HepG2 (cell line): Measurements from ENCODE around the gene MEP1B. TPM values are rescaled to one million over a fixed set of nuclear protein-coding genes. Genes with fewer than 3 reads are reported as not detected.

Source experiments
- ARHGAP35 ChIP-seq: sonication (generic); formaldehyde crosslinking; IDR thresholded peaks from 2 replicates; pipeline ENCODE4 v1.9.0; 2022; ENCODE audit warnings: mild to moderate bottlenecking, inconsistent platforms, moderate library complexity, missing genetic modification reagents, borderline replicate concordance
- HDAC2 ChIP-seq: sonication (generic); formaldehyde crosslinking; IDR thresholded peaks from 2 replicates; pipeline ENCODE4 v1.4.0; 2020; ENCODE audit warnings: missing genetic modification reagents
- HMG20B ChIP-seq: conservative IDR thresholded peaks from 2 replicates; pipeline ENCODE4 v1.6.1; 2016; ENCODE audit warnings: missing genetic modification reagents, missing compliant biosample characterization
- KDM6A ChIP-seq: IDR thresholded peaks from 2 replicates; pipeline ENCODE4 v1.6.1; 2016; ENCODE audit warnings: low read depth
- LCORL ChIP-seq, 2 experiments: fragments of 450-650 bp in 1 of 2; sonication (generic) in 1 of 2; formaldehyde crosslinking in 1 of 2; IDR thresholded peaks; 2 replicates each; pipeline versions ENCODE4 v1.5.0 to v1.6.1; 2017 to 2020; ENCODE audit warnings: antibody characterized with exemption in 1 of 2, missing genetic modification reagents in 1 of 2
- REPIN1 ChIP-seq: sonication (generic); formaldehyde crosslinking; IDR thresholded peaks from 2 replicates; pipeline ENCODE4 v1.8.0; 2022; ENCODE audit warnings: missing genetic modification reagents, low read depth, mild to moderate bottlenecking, borderline replicate concordance
- YEATS2 ChIP-seq: sonication (generic); formaldehyde crosslinking; IDR thresholded peaks from 2 replicates; pipeline ENCODE4 v1.4.0; 2020; ENCODE audit warnings: missing genetic modification reagents, borderline replicate concordance
- ZNF232 ChIP-seq: sonication (generic); formaldehyde crosslinking; IDR thresholded peaks from 2 replicates; pipeline ENCODE4 v1.4.0; 2020; ENCODE audit warnings: missing genetic modification reagents, borderline replicate concordance
- ZNF431 ChIP-seq: sonication (generic); formaldehyde crosslinking; IDR thresholded peaks from 2 replicates; pipeline ENCODE4 v1.9.0; 2022; ENCODE audit warnings: missing genetic modification reagents, low read depth, mild to moderate bottlenecking, borderline replicate concordance
- ZNF562 ChIP-seq: sonication (generic); formaldehyde crosslinking; IDR thresholded peaks from 2 replicates; pipeline ENCODE4 v1.8.0; 2022; ENCODE audit warnings: missing genetic modification reagents, borderline replicate concordance
- ZNF644 ChIP-seq: IDR thresholded peaks from 2 replicates; pipeline ENCODE4 v1.6.1; 2016; ENCODE audit warnings: low read depth
- ZNF713 ChIP-seq: sonication (generic); formaldehyde crosslinking; IDR thresholded peaks from 2 replicates; pipeline ENCODE4 v1.4.0; 2020; ENCODE audit warnings: mild to moderate bottlenecking, missing genetic modification reagents
- polyA plus RNA-seq, 8 experiments: library from polyadenylated mRNA; depleted of rRNA in 3 of 8; stranded (reverse) in 7 of 8; unstranded in 1 of 8; fragments of >200 nt; fragmentation: Illumina TruSeq in 4 of 8; extraction: Trizol in 4 of 8; gene quantifications; 2 replicates each; pipeline versions ENCODE4 v1.2.1 to v1.2.3, GENCODE V29; 2011 to 2016; ENCODE audit warnings: low read depth in 4 of 8, missing spikeins in 1 of 8, mixed read lengths in 1 of 8; ENCODE audit not compliant: insufficient read depth in 1 of 8
- total RNA-seq, 5 experiments: library from RNA; depleted of rRNA; stranded (reverse); fragments of >200 nt; fragmentation: Illumina TruSeq; extraction: Trizol; gene quantifications; 2 replicates each; pipeline ENCODE4 v1.2.3, GENCODE V29; 2016; ENCODE audit warnings: low read depth in 1 of 5
- TF ChIP-seq, protein P1 (sequence below), 2 experiments: sonication (generic) in 1 of 2; formaldehyde crosslinking in 1 of 2; IDR thresholded peaks; 2 replicates each; pipeline versions ENCODE4 v1.6.1 to v1.9.0; 2014 to 2022; ENCODE audit warnings: antibody characterized with exemption in 1 of 2, borderline replicate concordance in 1 of 2, inconsistent platforms in 1 of 2, low read depth in 1 of 2, missing genetic modification reagents in 1 of 2
- TF ChIP-seq, protein P2 (sequence below): sonication (generic); formaldehyde crosslinking; conservative IDR thresholded peaks from 2 replicates; pipeline ENCODE4 v1.4.0; 2020; ENCODE audit warnings: missing genetic modification reagents
- TF ChIP-seq, protein P3 (sequence below): sonication (generic); formaldehyde crosslinking; IDR thresholded peaks from 2 replicates; pipeline ENCODE4 v1.5.1; 2020; ENCODE audit warnings: missing genetic modification reagents, mild to moderate bottlenecking, borderline replicate concordance
- TF ChIP-seq, protein P4 (sequence below), 2 experiments: IDR thresholded peaks; 2 replicates each; pipeline ENCODE4 v1.6.1; 2011 to 2012; ENCODE audit warnings: low read length in 2 of 2, borderline replicate concordance in 1 of 2, low read depth in 1 of 2, mild to moderate bottlenecking in 1 of 2, moderate library complexity in 1 of 2

Gene MEP1B
- total and polyA plus RNA-seq, 2 of the 13 experiments (the other 11 are each of a cell fraction or from before 2014, with no cell fraction given), result not detected

DNA sequence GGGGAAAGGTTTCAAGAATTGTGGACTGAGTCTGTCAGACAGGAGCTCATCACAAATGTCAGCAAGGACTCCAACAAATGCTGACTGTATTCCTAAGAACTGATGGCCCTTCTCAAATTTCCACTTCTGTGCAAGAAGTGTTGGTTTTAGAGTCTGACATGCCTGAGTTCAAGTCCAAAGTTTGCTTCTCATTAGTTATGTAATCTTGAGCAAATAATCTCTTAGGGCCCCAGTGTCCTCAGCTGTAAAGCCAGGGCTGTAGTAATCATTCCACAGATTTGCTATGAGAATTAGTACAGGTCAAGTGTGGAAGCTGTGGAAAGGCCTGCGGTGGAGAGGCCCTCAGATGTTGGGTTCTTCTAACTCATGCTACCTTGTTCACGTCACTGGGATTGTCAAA lies 23.9 kb downstream of the MEP1B start (continued):
- TF ChIP-seq, protein P1, sequence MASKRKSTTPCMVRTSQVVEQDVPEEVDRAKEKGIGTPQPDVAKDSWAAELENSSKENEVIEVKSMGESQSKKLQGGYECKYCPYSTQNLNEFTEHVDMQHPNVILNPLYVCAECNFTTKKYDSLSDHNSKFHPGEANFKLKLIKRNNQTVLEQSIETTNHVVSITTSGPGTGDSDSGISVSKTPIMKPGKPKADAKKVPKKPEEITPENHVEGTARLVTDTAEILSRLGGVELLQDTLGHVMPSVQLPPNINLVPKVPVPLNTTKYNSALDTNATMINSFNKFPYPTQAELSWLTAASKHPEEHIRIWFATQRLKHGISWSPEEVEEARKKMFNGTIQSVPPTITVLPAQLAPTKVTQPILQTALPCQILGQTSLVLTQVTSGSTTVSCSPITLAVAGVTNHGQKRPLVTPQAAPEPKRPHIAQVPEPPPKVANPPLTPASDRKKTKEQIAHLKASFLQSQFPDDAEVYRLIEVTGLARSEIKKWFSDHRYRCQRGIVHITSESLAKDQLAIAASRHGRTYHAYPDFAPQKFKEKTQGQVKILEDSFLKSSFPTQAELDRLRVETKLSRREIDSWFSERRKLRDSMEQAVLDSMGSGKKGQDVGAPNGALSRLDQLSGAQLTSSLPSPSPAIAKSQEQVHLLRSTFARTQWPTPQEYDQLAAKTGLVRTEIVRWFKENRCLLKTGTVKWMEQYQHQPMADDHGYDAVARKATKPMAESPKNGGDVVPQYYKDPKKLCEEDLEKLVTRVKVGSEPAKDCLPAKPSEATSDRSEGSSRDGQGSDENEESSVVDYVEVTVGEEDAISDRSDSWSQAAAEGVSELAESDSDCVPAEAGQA (IDR thresholded peaks at IDR 0.05; ENCODE audit: low read depth), result no peak
- TF ChIP-seq, protein P1 (CRISPR knock-in tag; IDR thresholded peaks at IDR 0.05; ENCODE audit: borderline replicate concordance), result no peak
- TF ChIP-seq, protein P2, sequence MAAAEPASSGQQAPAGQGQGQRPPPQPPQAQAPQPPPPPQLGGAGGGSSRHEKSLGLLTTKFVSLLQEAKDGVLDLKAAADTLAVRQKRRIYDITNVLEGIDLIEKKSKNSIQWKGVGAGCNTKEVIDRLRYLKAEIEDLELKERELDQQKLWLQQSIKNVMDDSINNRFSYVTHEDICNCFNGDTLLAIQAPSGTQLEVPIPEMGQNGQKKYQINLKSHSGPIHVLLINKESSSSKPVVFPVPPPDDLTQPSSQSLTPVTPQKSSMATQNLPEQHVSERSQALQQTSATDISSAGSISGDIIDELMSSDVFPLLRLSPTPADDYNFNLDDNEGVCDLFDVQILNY, result no peak
- TF ChIP-seq HDAC2 (CRISPR knock-in tag), result peak; percentile 61; the same call in 1 of the 2 replicates
- 0 out of 2 replicates have a peak, but pooled peaks have one; percentile 19 for TF ChIP-seq YEATS2 (CRISPR knock-in tag)
- TF ChIP-seq REPIN1 (CRISPR knock-in tag), result peak; percentile 86; the same call in 1 of the 2 replicates
- TF ChIP-seq HMG20B, result 0 out of 2 replicates have a peak, but pooled peaks have one; percentile 28
- TF ChIP-seq ZNF431, result no peak
- no peak for TF ChIP-seq ZNF713 (CRISPR knock-in tag)
- TF ChIP-seq, protein P3, sequence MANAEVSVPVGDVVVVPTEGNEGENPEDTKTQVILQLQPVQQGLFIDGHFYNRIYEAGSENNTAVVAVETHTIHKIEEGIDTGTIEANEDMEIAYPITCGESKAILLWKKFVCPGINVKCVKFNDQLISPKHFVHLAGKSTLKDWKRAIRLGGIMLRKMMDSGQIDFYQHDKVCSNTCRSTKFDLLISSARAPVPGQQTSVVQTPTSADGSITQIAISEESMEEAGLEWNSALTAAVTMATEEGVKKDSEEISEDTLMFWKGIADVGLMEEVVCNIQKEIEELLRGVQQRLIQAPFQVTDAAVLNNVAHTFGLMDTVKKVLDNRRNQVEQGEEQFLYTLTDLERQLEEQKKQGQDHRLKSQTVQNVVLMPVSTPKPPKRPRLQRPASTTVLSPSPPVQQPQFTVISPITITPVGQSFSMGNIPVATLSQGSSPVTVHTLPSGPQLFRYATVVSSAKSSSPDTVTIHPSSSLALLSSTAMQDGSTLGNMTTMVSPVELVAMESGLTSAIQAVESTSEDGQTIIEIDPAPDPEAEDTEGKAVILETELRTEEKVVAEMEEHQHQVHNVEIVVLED (CRISPR knock-in tag), result no peak
- TF ChIP-seq, protein P4, sequence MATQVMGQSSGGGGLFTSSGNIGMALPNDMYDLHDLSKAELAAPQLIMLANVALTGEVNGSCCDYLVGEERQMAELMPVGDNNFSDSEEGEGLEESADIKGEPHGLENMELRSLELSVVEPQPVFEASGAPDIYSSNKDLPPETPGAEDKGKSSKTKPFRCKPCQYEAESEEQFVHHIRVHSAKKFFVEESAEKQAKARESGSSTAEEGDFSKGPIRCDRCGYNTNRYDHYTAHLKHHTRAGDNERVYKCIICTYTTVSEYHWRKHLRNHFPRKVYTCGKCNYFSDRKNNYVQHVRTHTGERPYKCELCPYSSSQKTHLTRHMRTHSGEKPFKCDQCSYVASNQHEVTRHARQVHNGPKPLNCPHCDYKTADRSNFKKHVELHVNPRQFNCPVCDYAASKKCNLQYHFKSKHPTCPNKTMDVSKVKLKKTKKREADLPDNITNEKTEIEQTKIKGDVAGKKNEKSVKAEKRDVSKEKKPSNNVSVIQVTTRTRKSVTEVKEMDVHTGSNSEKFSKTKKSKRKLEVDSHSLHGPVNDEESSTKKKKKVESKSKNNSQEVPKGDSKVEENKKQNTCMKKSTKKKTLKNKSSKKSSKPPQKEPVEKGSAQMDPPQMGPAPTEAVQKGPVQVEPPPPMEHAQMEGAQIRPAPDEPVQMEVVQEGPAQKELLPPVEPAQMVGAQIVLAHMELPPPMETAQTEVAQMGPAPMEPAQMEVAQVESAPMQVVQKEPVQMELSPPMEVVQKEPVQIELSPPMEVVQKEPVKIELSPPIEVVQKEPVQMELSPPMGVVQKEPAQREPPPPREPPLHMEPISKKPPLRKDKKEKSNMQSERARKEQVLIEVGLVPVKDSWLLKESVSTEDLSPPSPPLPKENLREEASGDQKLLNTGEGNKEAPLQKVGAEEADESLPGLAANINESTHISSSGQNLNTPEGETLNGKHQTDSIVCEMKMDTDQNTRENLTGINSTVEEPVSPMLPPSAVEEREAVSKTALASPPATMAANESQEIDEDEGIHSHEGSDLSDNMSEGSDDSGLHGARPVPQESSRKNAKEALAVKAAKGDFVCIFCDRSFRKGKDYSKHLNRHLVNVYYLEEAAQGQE (IDR thresholded peaks at IDR 0.05; ENCODE audit: borderline replicate concordance in 1 of 2, low read depth in 1 of 2, low read length in 2 of 2), result peak in 1 of 2 experiments; percentile 36; a peak in 1 of 4 replicates
- TF ChIP-seq LCORL (IDR thresholded peaks at IDR 0.05), result no peak
- peak; percentile 29; the same call in 1 of the 2 replicates for TF ChIP-seq LCORL (CRISPR knock-in tag; IDR thresholded peaks at IDR 0.05)
- TF ChIP-seq ZNF644, result peak; percentile 57; the same call in 1 of the 2 replicates
- TF ChIP-seq ZNF232 (CRISPR knock-in tag), result no peak
- TF ChIP-seq ZNF562, result 0 out of 2 replicates have a peak, but pooled peaks have one; percentile 31
- TF ChIP-seq ARHGAP35 (CRISPR knock-in tag), result no peak
- TF ChIP-seq KDM6A (CRISPR knock-in tag), result 0 out of 2 replicates have a peak, but pooled peaks have one; percentile 32
